ENCODE data around the gene ITGA11.

DNA sequence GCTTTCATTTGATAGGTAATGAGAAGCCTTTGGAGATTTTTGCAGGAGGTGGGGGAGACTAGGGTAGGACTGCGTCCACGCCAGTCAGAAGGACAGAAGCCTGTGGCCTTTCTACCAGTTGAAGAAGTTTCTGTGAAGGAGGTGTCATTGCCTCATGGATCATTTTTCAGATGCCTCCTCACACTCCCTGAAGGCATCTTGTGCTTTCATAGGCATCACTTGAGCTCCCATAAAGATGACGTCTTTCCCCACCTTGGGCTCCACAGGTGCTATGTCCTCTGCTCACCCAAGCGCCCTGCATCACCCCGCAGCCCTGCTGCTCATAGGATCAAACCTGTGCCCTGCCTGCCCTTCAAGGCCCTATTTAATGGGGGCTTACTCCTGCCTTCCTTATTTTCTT is 7.5 kb upstream of the ITGA11 start:
- no peak for TF ChIP-seq CTCF (IDR thresholded peaks at IDR 0.05)
- no peak for TF ChIP-seq POLR2A (IDR thresholded peaks at IDR 0.05)

Data from breast epithelium (tissue), 3 donors.